ENCODE data around the gene MPPED2. TPM values are rescaled to one million over a fixed set of nuclear protein-coding genes. Genes with fewer than 3 reads are reported as not detected.

MPPED2 gene
- total and polyA plus RNA-seq, 2 of the 13 experiments (the other 11 are each of a cell fraction or from before 2014, with no cell fraction given) = not detected

- BruUV-seq (replicated peaks) = no TSS peak
- Histone ChIP-seq H3K4me2 (ENCODE audit: low read depth, low read length) (no peak overlapping the region), H3K4me3 (replicated peaks in 1 of 3; ENCODE audit: insufficient read depth in 1 of 3, low read depth in 2 of 3, low read length in 3 of 3) (no peak overlapping the region), H3K27ac (ENCODE audit: extremely low read length, insufficient read depth, low read length) (no peak overlapping the region), H4K20me1 (ENCODE audit: insufficient read depth, low read length) (no peaks in the 10 kb centered on the region), H3K9me3 (ENCODE audit: low read length) (no peaks in the 10 kb centered on the region), H2AFZ (ENCODE audit: low read length) (no peak overlapping the region), H3K27me3 (ENCODE audit: control insufficient read depth in 1 of 2, insufficient read depth in 2 of 2, low read length in 2 of 2) (no peaks in the 10 kb centered on the region), H3K9ac (ENCODE audit: insufficient read depth, low read depth, low read length) (no peak overlapping the region), H3K4me1 (ENCODE audit: insufficient read depth, low read length) (no peaks in the 10 kb centered on the region), H3K79me2 (ENCODE audit: insufficient read depth, low read length) (no peaks in the 10 kb centered on the region), H3K36me3 (replicated peaks in 1 of 2; ENCODE audit: control insufficient read depth in 1 of 2, insufficient read depth in 2 of 2, low read length in 2 of 2) (no peaks in the 10 kb centered on the region)
- WGBS (ENCODE audit: low lambda C conversion rate) = 2% methylated on average over 8 of the region's 8 CpGs
- DNase-seq (ENCODE audit: low spot score) (no peak), FAIRE-seq (no peak), ATAC-seq (no peak)
- in situ Hi-C loops (cut with HindIII; ENCODE audit: extremely low pct_ligation_motif_present, low pct_unique_long_range_greater_than_20kb) (no loop called here), intact Hi-C loops (cut with micrococcal nuclease; ENCODE audit: unreplicated experiment) (no loop called here)
- POLR2A ChIA-PET = no interaction called here
- CTCF ChIA-PET (ENCODE audit: low intra/inter-chr PET ratio, low total read pairs) = no interaction called here
- no peak for TF ChIP-seq CTCF (CRISPR knock-in tag; IDR thresholded peaks at IDR 0.05)
- no peak for TF ChIP-seq SNRNP70 (IDR thresholded peaks at IDR 0.05; ENCODE audit: low read depth, low read length)
- TF ChIP-seq U2AF1 (optimal IDR thresholded peaks at IDR 0.05; ENCODE audit: low read depth, low read length) = no peak
- no peak for TF ChIP-seq SNAI1 (CRISPR knock-in tag; IDR thresholded peaks at IDR 0.05; ENCODE audit: borderline replicate concordance)
- TF ChIP-seq KLF11 (CRISPR knock-in tag; IDR thresholded peaks at IDR 0.05) = no peak
- TF ChIP-seq, protein P1, sequence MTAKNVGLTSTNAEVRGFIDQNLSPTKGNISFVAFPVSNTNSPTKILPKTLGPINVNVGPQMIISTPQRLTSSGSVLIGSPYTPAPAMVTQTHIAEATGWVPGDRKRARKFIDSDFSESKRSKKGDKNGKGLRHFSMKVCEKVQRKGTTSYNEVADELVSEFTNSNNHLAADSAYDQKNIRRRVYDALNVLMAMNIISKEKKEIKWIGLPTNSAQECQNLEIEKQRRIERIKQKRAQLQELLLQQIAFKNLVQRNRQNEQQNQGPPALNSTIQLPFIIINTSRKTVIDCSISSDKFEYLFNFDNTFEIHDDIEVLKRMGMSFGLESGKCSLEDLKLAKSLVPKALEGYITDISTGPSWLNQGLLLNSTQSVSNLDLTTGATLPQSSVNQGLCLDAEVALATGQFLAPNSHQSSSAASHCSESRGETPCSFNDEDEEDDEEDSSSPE (CRISPR knock-in tag; IDR thresholded peaks at IDR 0.05) = no peak
- TF ChIP-seq POGZ (CRISPR knock-in tag; IDR thresholded peaks at IDR 0.05) = no peak
- TF ChIP-seq SOX5 (CRISPR knock-in tag; IDR thresholded peaks at IDR 0.05; ENCODE audit: borderline replicate concordance) = no peak
- TF ChIP-seq ZNF207 (IDR thresholded peaks at IDR 0.05; ENCODE audit: borderline replicate concordance) = no peak
- no peak for TF ChIP-seq NFE2 (CRISPR knock-in tag; IDR thresholded peaks at IDR 0.05)
- TF ChIP-seq ZNF775 (CRISPR knock-in tag; IDR thresholded peaks at IDR 0.05; ENCODE audit: borderline replicate concordance) = no peak
- TF ChIP-seq ZNF761 (CRISPR knock-in tag; conservative IDR thresholded peaks at IDR 0.05) = no peak
- TF ChIP-seq ZHX2 (IDR thresholded peaks at IDR 0.05; ENCODE audit: low read depth) = no peak
- no peak for TF ChIP-seq ZHX2 (CRISPR knock-in tag; IDR thresholded peaks at IDR 0.05; ENCODE audit: borderline replicate concordance)
- no peak for TF ChIP-seq ZNF260 (CRISPR knock-in tag; IDR thresholded peaks at IDR 0.05; ENCODE audit: borderline replicate concordance, low read depth)
- TF ChIP-seq, protein P2, sequence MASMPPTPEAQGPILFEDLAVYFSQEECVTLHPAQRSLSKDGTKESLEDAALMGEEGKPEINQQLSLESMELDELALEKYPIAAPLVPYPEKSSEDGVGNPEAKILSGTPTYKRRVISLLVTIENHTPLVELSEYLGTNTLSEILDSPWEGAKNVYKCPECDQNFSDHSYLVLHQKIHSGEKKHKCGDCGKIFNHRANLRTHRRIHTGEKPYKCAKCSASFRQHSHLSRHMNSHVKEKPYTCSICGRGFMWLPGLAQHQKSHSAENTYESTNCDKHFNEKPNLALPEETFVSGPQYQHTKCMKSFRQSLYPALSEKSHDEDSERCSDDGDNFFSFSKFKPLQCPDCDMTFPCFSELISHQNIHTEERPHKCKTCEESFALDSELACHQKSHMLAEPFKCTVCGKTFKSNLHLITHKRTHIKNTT (CRISPR knock-in tag; IDR thresholded peaks at IDR 0.05) = no peak
- no peak for TF ChIP-seq ZNF709 (CRISPR knock-in tag; IDR thresholded peaks at IDR 0.05)
Observed at GRCh38 chr11:30568931-30569330, 17.2 kb downstream of the MPPED2 start.
